Prostate gland (tissue), 2 donors: ENCODE data around the gene LMOD2. TPM values are rescaled to one million over a fixed set of nuclear protein-coding genes. Genes with fewer than 3 reads are reported as not detected.

Experiments
- DNase-seq: peaks from one replicate; pipeline ENCODE4 v3.0.0-alpha.2; 2019; ENCODE audit warnings: low spot score
- H3K27ac ChIP-seq, 2 donors: fragments of 200-600 bp; sonication (generic); 2 replicates each; pipeline ENCODE4 v1.5.1; 2017 to 2019
- H3K27me3 ChIP-seq: fragments of 200-600 bp; sonication (generic); replicated peaks from 2 replicates; pipeline ENCODE4 v1.5.1; 2019; ENCODE audit not compliant: insufficient read depth
- H3K36me3 ChIP-seq, 2 donors: fragments of 200-600 bp; sonication (generic); 1 replicate in 1 of 2; 2 replicates in 1 of 2; pipeline versions ENCODE4 v1.5.1 to v1.8.1; 2017 to 2019
- H3K4me1 ChIP-seq: fragments of 200-600 bp; sonication (generic); replicated peaks from 2 replicates; pipeline ENCODE4 v1.5.1; 2019
- H3K4me3 ChIP-seq, 2 donors: fragments of 200-600 bp; sonication (generic); 2 replicates each; pipeline ENCODE4 v1.5.1; 2017 to 2019
- H3K9me3 ChIP-seq: fragments of 200-600 bp; sonication (generic); 2 replicates; pipeline ENCODE4 v1.5.1; 2017
- CTCF ChIP-seq, 4 experiments: fragments of 200-600 bp in 2 of 4; fragments of 450-650 bp in 2 of 4; sonication (generic) in 2 of 4; IDR thresholded peaks; 1 replicate in 3 of 4; 2 replicates in 1 of 4; pipeline ENCODE4 v1.5.1; 2016 to 2019; ENCODE audit warnings: antibody characterized with exemption in 4 of 4, mild to moderate bottlenecking in 2 of 4, moderate library complexity in 2 of 4
- POLR2A ChIP-seq: fragments of 450-650 bp; IDR thresholded peaks from one replicate; pipeline ENCODE4 v1.6.1; 2016; ENCODE audit warnings: antibody characterized with exemption, mild to moderate bottlenecking
- POLR2AphosphoS5 ChIP-seq: sonication (generic); formaldehyde crosslinking; IDR thresholded peaks from one replicate; pipeline ENCODE4 v1.6.1; 2017; ENCODE audit warnings: antibody characterized with exemption
- WGBS: methylation state at CpG from one replicate; pipeline ENCODE4 v1.1.5; 2018; 5-methylcytosine and 5-hydroxymethylcytosine counted together
- intact Hi-C: fragments of 100-400 bp; cut with DNase I; formaldehyde crosslinking; loops from one replicate; pipeline ENCODE4 v1.14.2; 2022
- total RNA-seq, 2 donors: library from RNA; depleted of rRNA; stranded (reverse); fragments of >200 nt; gene quantifications; one replicate each; pipeline ENCODE4 v1.1.0, GENCODE V29; 2016

Gene LMOD2
- total RNA-seq, 2 donors from 2014 or later, result 4.6 TPM; not detected in 1

GRCh38 chr7:123679614-123680013 is 23.9 kb downstream of the LMOD2 start:
- no peaks in the 10 kb centered on the region for H3K4me1 ChIP-seq
- H3K27ac ChIP-seq, result no peak overlapping the region
- no peaks in the 10 kb centered on the region for H3K9me3 ChIP-seq
- 94% methylated on average over 3 of the region's 3 CpGs for WGBS
- H3K4me3 ChIP-seq, result no peak overlapping the region
- H3K36me3 ChIP-seq, result peaks cover 0 to 6% of the 10 kb centered on the region in 2 donors
- DNase-seq, result no peak
- no peaks in the 10 kb centered on the region for H3K27me3 ChIP-seq
- intact Hi-C loops, result loop anchor here (5.0 kb wide), 1 partner anchor 183 kb away; no protein-coding TSS in a partner anchor
- TF ChIP-seq POLR2AphosphoS5 (no peak), POLR2A (no peak), CTCF (IDR thresholded peaks at IDR 0.05) (no peak)

DNA sequence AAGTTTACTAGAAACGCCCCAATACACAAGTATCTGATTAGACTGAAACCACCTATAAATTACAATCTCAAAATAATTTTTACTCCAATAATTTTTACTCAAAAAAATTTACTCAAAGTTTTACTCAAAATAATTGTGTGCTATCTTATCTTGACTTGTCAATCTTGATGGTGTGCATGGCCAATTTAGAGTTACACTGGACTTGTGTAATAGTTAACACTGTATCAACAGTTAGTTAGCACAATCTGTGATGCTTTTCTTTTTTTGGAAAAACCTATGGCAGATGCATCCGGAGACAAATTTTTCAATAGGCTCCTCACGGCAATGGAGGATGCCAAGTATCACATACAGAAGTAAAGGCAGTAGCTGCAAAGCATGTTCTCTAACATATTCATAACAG is 24.9 kb downstream of the LMOD2 start:
- intact Hi-C loops, result loop anchor here (5.0 kb wide), 1 partner anchor 182 kb away; no protein-coding TSS in a partner anchor
- 90% methylated on average over 3 of the region's 3 CpGs for WGBS

GRCh38 chr7:123681561-123681960 is 25.9 kb downstream of the LMOD2 start:
- no peak overlapping the region for H3K27ac ChIP-seq
- H3K9me3 ChIP-seq, result no peaks in the 10 kb centered on the region
- intact Hi-C loops, result loop anchor here (5.0 kb wide), 1 partner anchor 181 kb away; no protein-coding TSS in a partner anchor
- H3K36me3 ChIP-seq, result peaks cover 0 to 6% of the 10 kb centered on the region in 2 donors
- H3K27me3 ChIP-seq, result no peaks in the 10 kb centered on the region
- TF ChIP-seq CTCF (IDR thresholded peaks at IDR 0.05) (no peak), POLR2A (no peak), POLR2AphosphoS5 (no peak)
- H3K4me1 ChIP-seq, result no peaks in the 10 kb centered on the region
- H3K4me3 ChIP-seq, result no peak overlapping the region
- 71% methylated on average over 2 of the region's 2 CpGs for WGBS
- DNase-seq, result no peak

More for the DNA sequence above, 24.9 kb downstream of the LMOD2 start:
- Histone ChIP-seq H3K27me3 (no peaks in the 10 kb centered on the region), H3K4me1 (no peaks in the 10 kb centered on the region), H3K27ac (no peak overlapping the region), H3K9me3 (no peaks in the 10 kb centered on the region), H3K4me3 (no peak overlapping the region), H3K36me3 (peaks cover 0 to 6% of the 10 kb centered on the region in 2 donors)
- TF ChIP-seq POLR2AphosphoS5 (no peak), CTCF (IDR thresholded peaks at IDR 0.05) (no peak), POLR2A (no peak)
- no peak for DNase-seq

- intact Hi-C loops, result loop anchor here (2.0 to 5.0 kb wide), 2 partner anchors 66 to 180 kb away; partner anchors contain the start of gene WASL
- Histone ChIP-seq H3K27ac (no peak overlapping the region), H3K36me3 (peaks cover 0 to 6% of the 10 kb centered on the region in 2 donors), H3K4me3 (no peak overlapping the region), H3K4me1 (no peaks in the 10 kb centered on the region), H3K27me3 (no peaks in the 10 kb centered on the region), H3K9me3 (no peaks in the 10 kb centered on the region)
- 85% methylated on average over 1 of the region's 1 CpG for WGBS
- peak; percentile 21 for DNase-seq
- TF ChIP-seq POLR2AphosphoS5 (peak; percentile 7), CTCF (IDR thresholded peaks at IDR 0.05) (peak in 3 of 4 experiments; percentile 26 to 64 (median 59)), POLR2A (no peak)
Observed at GRCh38 chr7:123682690-123683089, 27.0 kb downstream of the LMOD2 start.

DNA sequence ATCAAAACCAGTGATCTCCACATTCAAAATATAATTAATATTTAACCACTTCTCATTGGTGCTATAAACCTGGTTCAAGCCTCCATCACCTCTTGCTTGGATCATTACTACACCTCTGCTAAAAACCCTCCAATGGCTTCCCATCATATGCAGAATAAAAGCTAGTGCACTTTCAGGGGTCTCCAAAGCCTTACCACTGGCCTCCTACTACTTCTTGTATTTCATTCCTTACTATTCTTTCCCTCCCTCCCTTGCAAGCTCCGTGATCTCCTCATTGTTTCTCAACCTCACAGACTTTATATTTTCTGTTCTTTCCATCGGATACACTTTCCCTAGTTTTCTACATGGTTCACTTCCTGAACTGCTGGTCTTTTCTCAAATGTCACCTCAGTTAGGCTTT is 31.5 kb downstream of the LMOD2 start:
- Histone ChIP-seq H3K4me1 (no peaks in the 10 kb centered on the region), H3K36me3 (peaks cover 0 to 1% of the 10 kb centered on the region in 2 donors), H3K27ac (no peak overlapping the region), H3K9me3 (no peaks in the 10 kb centered on the region), H3K4me3 (no peak overlapping the region), H3K27me3 (no peaks in the 10 kb centered on the region)
- WGBS, result 100% methylated on average over 2 of the region's 2 CpGs
- no peak for DNase-seq
- intact Hi-C loops, result no loop called here
- TF ChIP-seq POLR2AphosphoS5 (no peak), CTCF (IDR thresholded peaks at IDR 0.05) (no peak), POLR2A (no peak)
